Bronchial epithelial cell (primary cell): ENCODE measurements around the gene BAX. TPM values are rescaled to one million over a fixed set of nuclear protein-coding genes. Genes with fewer than 3 reads are reported as not detected.

Experiments used
- DNase-seq: peaks from one replicate; pipeline ENCODE4 v3.0.0-alpha.2; 2010; ENCODE audit warnings: low read depth
- FAIRE-seq: peaks from 2 replicates; lab custom pipeline; 2011; peaks lifted over from hg19 to GRCh38; lab: Jason Lieb, UNC
- H3K27me3 ChIP-seq: 2 replicates; pipeline ENCODE4 v1.5.1; 2011; ENCODE audit warnings: low read length; ENCODE audit not compliant: control insufficient read depth, insufficient read depth
- H3K36me3 ChIP-seq: 2 replicates; pipeline ENCODE4 v1.5.1; 2011; ENCODE audit warnings: low read length; ENCODE audit not compliant: control insufficient read depth, insufficient read depth
- H3K4me3 ChIP-seq: 2 replicates; pipeline ENCODE4 v1.5.1; 2011; ENCODE audit warnings: mild to moderate bottlenecking, low read depth, low read length, control low read depth
- total RNA-seq: library from RNA; depleted of rRNA; stranded (reverse); fragments of >200 nt; gene quantifications from 2 replicates; pipeline ENCODE4 v1.2.1, GENCODE V29; 2014
- TF ChIP-seq, protein P1 (sequence below): IDR thresholded peaks from 2 replicates; pipeline ENCODE4 v1.5.1; 2011; ENCODE audit warnings: mild to moderate bottlenecking, moderate library complexity, low read length, control low read depth, inconsistent platforms; ENCODE audit not compliant: insufficient read depth, severe bottlenecking

BAX gene
- total RNA-seq, 1 donor from 2014 or later = 64.8 TPM

DNA sequence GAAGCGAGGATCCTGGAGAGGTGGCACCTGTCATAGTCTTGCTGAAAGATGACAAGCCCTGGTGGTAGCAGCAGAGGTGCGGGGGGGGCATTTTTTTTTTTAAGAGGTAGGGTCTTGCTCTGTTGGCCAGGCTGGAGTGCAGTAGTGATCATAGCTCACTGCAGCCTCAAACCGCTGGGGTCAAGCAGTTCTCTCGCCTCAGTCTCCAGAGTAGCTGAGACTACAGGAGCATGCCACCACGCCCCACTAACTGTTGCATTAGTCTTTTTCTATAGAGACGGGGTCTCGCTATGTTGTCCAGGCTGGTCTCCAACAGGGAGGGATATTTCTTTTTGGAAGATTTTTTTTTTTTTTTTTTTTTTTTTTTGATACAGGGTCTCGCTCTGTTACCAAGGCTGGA, 3.3 kb downstream of the BAX start:
- no peak for FAIRE-seq
- Histone ChIP-seq H3K4me3 (no peak overlapping the region), H3K27me3 (no peaks in the 10 kb centered on the region), H3K36me3 (peaks cover 2% of the 10 kb centered on the region)
- TF ChIP-seq, protein P1, sequence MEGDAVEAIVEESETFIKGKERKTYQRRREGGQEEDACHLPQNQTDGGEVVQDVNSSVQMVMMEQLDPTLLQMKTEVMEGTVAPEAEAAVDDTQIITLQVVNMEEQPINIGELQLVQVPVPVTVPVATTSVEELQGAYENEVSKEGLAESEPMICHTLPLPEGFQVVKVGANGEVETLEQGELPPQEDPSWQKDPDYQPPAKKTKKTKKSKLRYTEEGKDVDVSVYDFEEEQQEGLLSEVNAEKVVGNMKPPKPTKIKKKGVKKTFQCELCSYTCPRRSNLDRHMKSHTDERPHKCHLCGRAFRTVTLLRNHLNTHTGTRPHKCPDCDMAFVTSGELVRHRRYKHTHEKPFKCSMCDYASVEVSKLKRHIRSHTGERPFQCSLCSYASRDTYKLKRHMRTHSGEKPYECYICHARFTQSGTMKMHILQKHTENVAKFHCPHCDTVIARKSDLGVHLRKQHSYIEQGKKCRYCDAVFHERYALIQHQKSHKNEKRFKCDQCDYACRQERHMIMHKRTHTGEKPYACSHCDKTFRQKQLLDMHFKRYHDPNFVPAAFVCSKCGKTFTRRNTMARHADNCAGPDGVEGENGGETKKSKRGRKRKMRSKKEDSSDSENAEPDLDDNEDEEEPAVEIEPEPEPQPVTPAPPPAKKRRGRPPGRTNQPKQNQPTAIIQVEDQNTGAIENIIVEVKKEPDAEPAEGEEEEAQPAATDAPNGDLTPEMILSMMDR = no peak
- no peak for DNase-seq

DNA sequence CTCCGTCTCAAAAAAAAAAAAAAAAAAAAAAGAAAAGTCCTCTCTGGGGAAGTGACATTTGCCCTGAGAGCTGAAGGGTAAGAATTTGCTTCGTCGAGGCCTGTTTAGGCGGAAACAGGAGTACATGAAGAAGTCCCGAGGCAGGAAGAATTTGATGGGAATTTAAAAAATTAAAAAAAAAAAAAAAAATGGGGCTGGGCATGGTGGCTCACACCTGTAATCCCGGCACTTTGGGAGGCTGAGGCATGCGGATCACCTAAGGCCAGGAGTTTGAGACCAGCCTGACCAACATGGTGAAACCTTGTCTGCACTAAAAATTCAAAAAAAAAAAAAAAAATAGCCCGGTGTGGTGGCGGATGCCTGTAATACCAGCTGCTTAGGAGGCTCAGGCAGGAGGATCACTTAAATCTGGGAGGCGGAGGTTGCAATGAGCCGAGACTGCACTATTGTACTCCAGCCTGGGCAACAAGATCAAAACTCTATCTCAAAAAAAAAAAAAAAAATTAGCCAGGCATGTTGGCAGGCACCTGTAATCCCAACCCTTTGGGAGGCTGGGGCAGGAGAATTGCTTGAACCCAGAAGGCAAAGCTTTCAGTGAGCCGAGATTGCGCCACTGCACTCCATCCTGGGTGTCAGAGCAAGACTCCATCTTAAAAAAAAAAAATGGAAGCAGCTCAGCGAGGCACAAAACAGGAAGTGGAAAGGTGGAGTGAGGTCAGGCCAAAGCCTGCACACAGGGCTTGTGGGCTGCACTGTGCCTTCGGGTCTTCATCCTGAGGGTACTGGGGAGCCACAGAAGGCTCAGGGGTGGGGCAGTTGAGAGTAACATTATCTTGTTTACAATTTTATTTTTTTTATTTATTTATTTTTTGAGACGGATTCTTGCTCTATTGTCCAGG, 4.9 kb downstream of the BAX start:
- Histone ChIP-seq H3K36me3 (peaks cover 2% of the 10 kb centered on the region), H3K4me3 (no peak overlapping the region), H3K27me3 (no peaks in the 10 kb centered on the region)
- FAIRE-seq = no peak
- TF ChIP-seq, protein P1 = no peak
- DNase-seq = no peak

DNA sequence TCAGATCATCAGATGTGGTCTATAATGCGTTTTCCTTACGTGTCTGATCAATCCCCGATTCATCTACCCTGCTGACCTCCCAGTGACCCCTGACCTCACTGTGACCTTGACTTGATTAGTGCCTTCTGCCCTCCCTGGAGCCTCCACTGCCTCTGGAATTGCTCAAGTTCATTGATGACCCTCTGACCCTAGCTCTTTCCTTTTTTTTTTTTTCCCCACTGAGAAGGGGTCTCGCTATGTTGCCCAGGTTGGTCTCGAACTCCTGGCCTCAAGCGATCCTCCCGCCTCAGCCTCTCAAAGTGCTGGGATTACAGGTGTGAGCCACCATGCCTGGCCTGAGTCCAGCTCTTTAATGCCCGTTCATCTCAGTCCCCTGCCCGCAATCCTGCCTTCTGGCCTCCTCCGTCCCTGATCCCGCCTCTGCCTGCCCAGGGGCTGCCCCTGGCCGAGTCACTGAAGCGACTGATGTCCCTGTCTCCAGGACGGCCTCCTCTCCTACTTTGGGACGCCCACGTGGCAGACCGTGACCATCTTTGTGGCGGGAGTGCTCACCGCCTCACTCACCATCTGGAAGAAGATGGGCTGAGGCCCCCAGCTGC, 6.5 kb downstream of the BAX start:
- TF ChIP-seq, protein P1 = no peak
- H3K27me3 ChIP-seq = no peaks in the 10 kb centered on the region
- H3K4me3 ChIP-seq = no peak overlapping the region
- FAIRE-seq (no peak), DNase-seq (no peak)
- H3K36me3 ChIP-seq = peaks cover 4% of the 10 kb centered on the region

DNA sequence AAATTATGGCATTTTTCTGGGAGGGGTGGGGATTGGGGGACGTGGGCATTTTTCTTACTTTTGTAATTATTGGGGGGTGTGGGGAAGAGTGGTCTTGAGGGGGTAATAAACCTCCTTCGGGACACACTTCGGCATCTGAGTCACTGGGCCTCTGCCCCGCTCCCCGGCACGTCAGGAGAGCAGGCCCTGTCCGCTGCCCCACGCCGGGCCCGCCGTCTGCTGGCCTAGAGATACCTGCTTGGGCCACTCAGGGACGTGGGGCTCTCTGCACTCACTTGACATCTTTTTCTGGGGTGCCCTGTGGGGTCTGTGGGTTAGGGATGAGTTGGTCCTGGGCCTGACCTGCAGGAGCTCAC, 7.0 kb downstream of the BAX start:
- TF ChIP-seq, protein P1 = no peak
- Histone ChIP-seq H3K4me3 (no peak overlapping the region), H3K27me3 (no peaks in the 10 kb centered on the region), H3K36me3 (peaks cover 2% of the 10 kb centered on the region)
- DNase-seq (no peak), FAIRE-seq (no peak)

DNA sequence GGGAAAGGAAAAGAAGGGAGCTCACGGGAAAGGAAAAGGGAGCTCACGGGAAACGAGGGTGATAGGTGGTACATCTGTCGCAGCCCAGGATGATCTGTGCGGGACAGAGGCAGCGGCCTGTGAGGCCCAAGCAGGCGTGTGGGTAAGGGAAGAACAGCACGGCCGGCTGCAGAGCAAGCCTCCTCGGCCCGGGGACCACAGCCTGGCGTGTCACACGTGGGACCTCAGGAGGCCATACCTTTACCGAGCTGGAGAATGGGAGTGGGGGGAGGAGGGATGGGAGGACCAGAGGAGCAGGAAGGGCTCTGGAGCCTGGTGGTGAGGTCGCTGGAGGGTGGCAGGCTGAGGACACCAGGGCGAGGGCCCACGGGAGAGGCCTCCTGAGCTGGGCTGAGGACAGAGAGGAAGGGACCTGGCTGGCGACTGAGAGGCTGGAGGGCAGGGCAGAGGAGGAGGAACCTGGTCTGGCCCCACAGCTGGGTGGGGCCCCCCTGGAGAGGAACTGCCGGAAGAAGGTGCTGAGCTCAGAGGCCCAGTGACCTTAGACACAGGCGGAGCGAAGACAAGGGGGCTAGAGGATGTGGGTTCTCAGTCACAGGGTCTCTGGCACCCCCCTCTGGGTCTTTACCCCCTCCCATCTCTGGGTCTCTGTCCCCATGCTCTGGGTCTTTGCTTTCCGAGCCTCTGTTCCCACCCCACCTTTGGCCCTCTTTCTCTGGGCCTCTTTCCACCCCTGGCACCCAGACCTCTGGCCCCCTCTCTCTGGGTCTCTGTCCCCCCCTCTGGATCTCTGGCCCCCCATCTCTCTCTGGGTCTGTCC, 7.6 kb downstream of the BAX start:
- Histone ChIP-seq H3K36me3 (peaks cover 2% of the 10 kb centered on the region), H3K27me3 (no peaks in the 10 kb centered on the region), H3K4me3 (no peak overlapping the region)
- TF ChIP-seq, protein P1 = no peak
- FAIRE-seq (no peak), DNase-seq (no peak)
